NCI-H1092 treated with DMSO at 0.1 percent for 48 hours (cell line): ENCODE results near the gene ID1.
"Not testable (repeated sequence)": the region's sequence is repeated elsewhere in the genome, so short reads cannot be mapped to it uniquely, and the experiment has no call there.

Experiments
- DNase-seq: peaks from one replicate; lab custom pipeline; 2025; lab: John Stamatoyannopoulos, UW

The ID1 gene

GRCh38 chr20:31602431-31602778 lies 2.7 kb upstream of the ID1 start:
- DNase-seq: no peak

- no peak for DNase-seq
These were observed 2.2 kb upstream of the ID1 start for GRCh38 chr20:31602779-31603441.

- peak; percentile 98 for DNase-seq
These were observed 1.1 kb upstream of the ID1 start for GRCh38 chr20:31603822-31604566.

GRCh38 chr20:31604567-31605030 lies 490 bp upstream of the ID1 start:
- no peak for DNase-seq

- peak; percentile 45 for DNase-seq
These were observed 1.1 kb downstream of the ID1 start for GRCh38 chr20:31605902-31606803.

GRCh38 chr20:31606804-31607639 lies 1.9 kb downstream of the ID1 start:
- DNase-seq: peak; percentile 61

- DNase-seq: peak; percentile 73
These were observed 2.7 kb downstream of the ID1 start for GRCh38 chr20:31607640-31608250.

GRCh38 chr20:31608251-31608945 lies 3.3 kb downstream of the ID1 start:
- peak; percentile 90 for DNase-seq

GRCh38 chr20:31612271-31612640 lies 7.2 kb downstream of the ID1 start:
- DNase-seq: not testable (repeated sequence)

- DNase-seq: no peak
These were observed 10.3 kb downstream of the ID1 start for GRCh38 chr20:31615416-31615815.

GRCh38 chr20:31617432-31618104 lies 12.5 kb downstream of the ID1 start:
- DNase-seq: no peak

- no peak for DNase-seq
These were observed 15.2 kb downstream of the ID1 start for GRCh38 chr20:31620246-31620645.

- DNase-seq: not testable (repeated sequence)
These were observed 18.0 kb downstream of the ID1 start for GRCh38 chr20:31623123-31623505.

- not testable (repeated sequence) for DNase-seq
These were observed 21.4 kb downstream of the ID1 start for GRCh38 chr20:31626534-31626933.

- not testable (repeated sequence) for DNase-seq
These were observed 23.0 kb downstream of the ID1 start for GRCh38 chr20:31628057-31628456.

- DNase-seq: peak; percentile 80
These were observed 25.2 kb downstream of the ID1 start for GRCh38 chr20:31630187-31630790.

GRCh38 chr20:31632548-31633338 lies 27.7 kb downstream of the ID1 start:
- no peak for DNase-seq

- DNase-seq: no peak
These were observed 28.3 kb downstream of the ID1 start for GRCh38 chr20:31633339-31633914.
